DMS53 (cell line): ENCODE data around the gene PITHD1.
"Not testable (repeated sequence)": the region's sequence is repeated elsewhere in the genome, so short reads cannot be mapped to it uniquely, and the experiment has no call there.

Experiments used
- DNase-seq: peaks from one replicate; lab custom pipeline; 2025; lab: John Stamatoyannopoulos, UW

Gene PITHD1

DNA sequence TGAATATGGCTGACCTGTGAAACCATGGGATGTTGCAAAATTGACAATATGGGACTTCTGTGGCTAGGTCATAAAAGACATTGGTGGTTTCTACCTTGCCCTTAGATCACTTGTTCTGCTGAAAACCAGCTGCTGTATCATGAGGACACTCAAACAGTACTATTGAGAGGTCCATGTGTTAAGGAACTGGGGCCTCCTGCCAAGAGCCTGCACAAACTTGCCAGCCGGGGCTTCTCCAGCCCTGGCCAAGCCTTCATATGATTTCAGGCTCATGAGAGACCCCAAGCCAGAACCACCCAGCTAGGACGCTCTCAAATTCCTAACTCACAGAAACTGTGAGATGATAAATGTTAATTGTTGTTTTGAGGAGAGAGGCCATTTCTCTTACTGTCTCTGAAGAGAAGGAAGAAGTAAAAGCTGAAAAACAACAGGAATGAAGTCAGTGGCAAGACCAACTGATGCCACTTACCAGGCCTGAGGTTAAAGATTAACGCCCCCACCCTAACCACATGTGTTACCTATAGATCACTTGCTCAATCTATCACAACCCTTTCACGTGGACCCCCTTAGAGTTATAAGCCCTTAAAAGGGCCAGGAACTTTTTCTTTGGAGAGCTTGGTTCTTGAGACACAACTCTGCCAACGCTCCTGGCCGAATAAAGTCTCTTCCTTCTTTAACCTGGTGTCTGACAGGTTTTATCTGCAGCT, 3.9 kb upstream of the PITHD1 start:
- no peak for DNase-seq

DNA sequence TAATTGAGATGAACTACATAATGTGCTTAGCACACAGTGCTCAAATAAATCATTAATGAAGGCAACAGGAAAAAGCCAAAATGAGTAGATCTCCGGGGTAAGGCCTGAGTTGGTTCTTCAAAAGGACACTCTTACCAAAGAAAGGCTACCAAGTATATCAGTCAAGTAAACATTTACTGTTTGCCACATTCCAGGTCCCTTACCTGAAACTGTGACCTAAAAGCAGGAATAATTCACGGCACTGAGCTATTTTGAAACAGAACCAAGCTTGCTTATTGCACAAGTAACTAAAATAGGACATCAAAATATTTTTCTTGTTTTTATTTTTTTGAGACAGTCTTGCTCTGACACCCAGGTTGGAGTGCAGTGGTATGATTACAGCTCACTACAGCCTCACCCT, 2.0 kb upstream of the PITHD1 start:
- no peak for DNase-seq

DNA sequence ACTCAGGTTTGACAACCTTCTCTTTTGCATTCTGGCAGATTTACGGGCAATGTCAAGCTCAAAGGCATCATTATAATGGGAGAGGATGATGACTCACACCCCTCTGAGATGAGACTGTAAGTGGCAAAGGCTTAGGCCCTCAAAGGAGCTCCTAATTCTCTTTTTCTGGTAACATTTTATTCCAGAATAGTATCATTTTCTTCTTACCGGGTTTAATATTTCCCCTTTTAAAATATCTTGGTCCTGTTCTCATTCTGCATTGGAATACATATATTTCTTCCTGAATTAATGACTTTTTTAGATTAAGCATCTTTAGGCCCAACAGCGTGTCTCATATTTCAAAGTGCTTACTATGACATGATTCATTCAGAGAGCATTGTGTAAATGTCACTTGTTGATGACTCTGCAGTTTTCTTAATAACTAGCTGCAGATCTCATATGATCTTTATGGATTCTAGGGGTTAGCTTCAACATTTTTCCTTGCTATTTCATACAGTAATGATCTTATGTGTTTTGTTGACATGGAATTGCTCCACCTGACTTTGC, 1.7 kb downstream of the PITHD1 start:
- peak; percentile 82 for DNase-seq

DNA sequence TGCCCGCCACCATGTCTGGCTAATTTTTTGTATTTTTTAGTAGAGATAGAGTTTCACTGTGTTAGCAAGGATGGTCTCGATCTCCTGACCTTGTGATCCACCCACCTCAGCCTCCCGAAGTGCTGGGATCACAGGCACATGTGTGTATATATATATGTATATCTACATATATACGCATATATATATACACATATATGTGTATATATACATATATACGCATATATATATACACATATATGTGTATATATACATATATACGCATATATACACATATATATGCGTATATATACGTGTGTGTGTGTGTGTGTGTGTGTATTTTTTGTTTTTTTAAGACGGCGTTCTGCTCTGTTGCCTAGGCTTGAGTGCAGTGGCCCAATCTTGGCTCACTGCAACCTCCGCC, 4.9 kb downstream of the PITHD1 start:
- not testable (repeated sequence) for DNase-seq

DNA sequence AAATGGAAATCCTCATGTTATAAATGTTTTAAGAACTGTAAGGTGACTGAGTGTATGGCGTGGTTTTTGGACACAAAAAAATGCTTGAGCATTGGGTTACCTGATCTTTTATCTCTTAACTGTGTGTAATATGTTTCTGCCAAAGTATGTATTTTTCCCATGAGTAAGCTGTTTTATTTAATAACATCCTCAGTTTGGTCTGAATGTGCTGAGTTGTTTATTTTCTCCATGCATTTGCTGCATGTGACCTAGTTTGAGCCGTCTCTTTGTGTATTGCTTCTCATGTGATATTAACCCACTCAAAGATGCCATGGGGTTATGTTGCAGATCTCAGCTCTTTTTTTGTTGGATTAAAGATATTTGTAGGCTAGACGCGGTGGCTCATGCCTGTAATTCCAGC, 6.6 kb downstream of the PITHD1 start:
- DNase-seq: no peak

DNA sequence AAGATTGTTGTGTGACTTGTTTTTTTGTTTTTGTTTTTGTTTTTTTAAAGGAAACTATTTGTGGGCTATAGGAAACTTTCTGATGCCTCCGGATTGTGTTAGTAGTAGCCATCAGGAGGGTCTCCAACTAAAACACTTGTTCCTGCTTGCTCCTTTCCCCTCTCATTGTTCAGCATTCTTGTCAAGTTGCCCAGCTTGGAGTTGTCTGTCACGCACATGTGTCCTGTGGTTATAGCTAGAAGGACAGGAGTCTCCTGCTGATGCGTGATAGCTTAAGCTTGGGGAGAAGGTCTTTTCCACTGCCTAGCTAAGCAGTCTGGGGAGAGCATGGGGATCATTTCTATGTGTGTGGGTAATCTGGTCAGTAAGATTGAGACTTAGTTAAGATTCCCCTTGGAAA, 9.5 kb downstream of the PITHD1 start:
- DNase-seq: no peak

DNA sequence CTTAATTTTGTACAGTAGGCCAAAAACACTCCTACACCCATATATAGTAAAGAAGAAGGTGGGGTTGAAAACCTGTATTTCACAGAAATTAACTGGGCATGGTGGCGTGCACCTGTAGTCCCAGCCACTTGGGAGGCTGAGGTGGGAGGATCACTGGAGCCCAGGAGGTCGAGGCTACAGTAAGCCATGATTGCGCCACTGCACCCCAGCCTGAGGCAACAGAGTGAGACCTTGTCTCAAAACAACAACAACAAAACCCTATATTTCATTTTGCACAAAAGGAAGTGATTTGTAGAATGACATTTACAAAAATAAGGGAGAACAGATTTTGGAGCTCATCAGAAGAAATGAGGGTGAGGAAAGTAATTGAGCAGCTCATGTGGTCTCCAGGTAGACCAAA, 10.5 kb downstream of the PITHD1 start:
- no peak for DNase-seq

DNA sequence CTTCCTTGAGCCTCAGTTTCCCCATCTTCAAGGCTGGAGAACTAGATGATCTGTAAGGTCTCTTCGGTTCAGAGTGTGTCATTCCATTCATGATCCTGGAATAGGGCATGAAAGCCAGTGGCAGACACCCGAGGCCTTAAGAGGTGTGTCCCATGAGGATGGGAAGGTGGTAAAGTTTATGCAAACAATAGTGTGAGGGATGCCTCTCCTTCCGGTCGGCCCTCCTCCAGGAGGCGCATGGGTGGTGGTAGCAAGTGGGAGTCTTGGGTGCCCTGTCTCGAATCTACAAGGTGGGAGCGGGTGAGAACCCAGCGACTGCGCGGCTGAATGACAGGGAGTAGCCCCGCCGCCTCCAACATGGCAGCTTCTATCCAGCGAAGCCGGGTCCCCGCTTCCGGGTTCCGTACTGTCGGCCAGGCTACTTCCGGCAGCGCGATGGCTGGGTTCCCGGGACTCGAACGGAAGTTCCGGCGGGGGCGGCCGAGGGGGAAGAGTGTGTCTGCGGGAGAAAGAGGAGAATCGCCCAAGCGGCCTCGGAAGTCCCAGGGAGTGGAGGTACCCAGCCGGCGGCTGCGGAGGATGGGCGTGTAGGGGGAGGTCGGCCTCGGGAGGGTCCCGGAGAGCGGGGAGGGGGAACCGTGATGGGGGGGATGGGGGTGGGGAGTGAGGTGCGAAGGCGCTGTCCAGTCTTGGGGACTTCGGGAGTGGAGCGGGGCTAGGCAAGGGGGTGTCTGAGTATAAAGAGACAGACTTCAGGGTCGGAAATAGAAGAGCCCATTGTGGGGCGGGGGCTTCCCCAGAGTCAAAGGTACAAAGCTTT, 12.7 kb downstream of the PITHD1 start, which contains the start of gene LYPLA2:
Gene LYPLA2, plus strand, starts transcription at position 450 of the 820 bp plus-strand sequence. CDS start 1,538 bp downstream, outside the sequence.
- DNase-seq: peak; percentile 97

DNA sequence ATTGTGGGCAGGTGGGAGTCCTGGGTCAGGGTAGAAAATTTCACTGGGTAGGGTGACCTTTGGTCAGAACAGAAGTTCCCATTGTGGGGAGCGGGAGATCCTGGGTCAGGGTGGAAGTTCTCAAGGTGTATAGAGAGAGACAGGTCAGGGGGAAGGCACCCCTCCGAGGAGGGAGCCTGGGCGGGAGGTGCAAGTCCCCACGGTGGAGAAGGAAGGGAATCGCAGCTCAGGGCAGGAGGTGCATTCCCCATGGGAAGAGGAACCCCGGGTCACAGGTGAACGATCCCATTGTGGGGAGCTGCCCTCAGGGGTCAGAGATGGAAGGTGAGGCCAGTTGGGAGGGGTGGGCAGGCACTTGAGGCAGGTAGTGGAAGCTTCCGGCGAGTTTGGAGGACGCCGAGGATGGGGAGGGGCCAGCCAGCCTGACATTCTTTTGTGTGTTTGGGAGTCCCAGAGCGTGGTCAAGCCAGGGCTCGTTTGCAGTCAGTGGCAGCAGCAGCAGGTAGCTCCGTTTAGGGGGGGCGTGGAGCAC, 13.4 kb downstream of the PITHD1 start:
- DNase-seq: peak; percentile 75

DNA sequence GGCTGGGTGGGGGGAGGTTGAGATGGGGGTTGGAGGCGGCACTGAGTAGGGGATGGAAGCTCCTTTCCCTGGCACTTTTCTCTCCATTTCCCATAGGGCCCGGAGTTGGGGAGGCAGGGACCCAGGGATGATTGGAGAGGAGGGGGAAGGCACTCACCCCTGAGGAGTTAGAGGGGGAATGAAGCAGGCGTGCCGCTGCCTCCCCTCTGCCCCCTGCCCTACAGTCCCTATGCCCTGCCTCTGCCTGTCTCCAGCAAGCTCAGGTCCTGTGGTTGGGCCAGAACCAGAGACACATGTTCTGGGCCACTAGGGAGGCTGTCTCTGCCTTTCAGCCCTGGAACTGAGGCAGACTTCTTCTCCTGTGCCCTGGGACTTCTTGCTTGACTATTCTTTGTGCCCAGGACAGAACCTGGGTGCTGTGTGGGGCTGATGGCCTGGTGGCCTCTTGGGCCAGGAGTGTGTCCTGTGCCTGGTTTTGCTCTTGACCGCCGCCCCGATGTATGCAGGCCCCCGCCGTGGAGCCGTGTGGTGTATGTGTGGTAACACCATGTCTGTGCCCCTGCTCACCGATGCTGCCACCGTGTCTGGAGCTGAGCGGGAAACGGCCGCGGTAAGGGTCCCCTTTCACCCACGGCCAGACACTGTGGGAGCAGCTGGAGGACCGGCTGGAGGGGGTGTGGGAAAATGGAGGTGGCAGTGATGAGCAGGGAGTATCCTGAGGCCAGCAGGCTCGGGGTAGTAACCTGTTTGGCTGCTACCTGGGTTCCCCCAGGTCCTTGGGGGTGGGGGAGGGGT, 14.1 kb downstream of the PITHD1 start:
- peak; percentile 38 for DNase-seq

DNA sequence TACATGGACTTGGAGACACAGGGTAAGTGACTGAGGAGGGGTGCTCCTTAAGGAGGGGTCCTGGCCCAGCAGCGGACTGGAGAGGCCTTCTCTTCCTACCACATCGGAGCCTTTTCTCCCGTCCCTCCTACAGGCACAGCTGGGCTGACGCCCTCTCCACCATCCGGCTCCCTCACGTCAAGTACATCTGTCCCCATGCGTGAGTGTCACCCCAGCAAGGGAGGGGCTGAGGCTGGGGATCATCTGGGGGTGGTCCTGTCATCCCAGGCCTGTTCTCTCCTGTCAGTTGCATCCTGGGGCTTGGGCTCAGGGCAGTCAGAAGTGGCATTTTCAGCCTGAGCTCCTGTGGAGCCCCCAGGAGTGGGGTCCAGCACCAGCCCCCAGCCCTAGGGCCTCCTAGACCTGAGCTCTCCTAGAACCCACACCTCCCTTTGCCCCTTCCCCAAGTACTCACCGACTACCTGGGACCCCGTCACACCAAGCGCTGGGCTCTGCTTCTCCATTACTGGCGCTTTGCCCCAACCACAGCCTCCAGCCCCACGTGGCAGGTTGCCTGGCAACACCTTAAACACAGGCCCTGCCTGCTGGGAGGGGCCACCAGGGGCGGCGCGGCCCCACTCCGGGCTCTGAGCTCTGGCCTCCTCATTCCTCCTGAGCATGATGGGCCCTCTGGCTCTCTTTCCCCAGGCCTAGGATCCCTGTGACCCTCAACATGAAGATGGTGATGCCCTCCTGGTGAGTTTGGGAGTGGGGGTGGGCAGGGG, 15.0 kb downstream of the PITHD1 start:
- peak; percentile 92 for DNase-seq

DNA sequence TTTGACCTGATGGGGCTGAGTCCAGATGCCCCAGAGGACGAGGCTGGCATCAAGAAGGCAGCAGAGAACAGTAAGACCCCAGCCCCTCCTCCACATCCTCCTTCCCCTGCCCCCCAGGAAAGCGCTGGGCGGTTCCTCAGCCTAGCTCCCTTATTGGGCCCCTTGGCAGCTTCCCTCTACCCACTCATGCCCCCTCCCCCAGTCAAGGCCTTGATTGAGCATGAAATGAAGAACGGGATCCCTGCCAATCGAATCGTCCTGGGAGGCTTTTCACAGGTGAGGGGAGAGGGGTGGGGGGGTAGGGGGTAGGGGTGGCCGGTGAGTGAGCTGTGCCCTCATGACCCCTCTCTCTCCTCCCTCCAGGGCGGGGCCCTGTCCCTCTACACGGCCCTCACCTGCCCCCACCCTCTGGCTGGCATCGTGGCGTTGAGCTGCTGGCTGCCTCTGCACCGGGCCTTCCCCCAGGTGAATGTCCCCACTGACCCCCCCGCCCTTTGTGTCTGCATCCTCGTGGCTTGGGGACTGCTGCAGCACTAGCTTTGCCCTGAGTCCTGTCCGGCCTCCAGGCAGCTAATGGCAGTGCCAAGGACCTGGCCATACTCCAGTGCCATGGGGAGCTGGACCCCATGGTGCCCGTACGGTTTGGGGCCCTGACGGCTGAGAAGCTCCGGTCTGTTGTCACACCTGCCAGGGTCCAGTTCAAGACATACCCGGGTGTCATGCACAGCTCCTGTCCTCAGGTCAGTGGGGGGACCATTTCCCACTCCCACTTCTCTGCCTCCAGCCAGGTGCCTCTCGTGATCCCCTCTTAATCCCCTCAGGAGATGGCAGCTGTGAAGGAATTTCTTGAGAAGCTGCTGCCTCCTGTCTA, 15.9 kb downstream of the PITHD1 start:
- peak; percentile 22 for DNase-seq

DNA sequence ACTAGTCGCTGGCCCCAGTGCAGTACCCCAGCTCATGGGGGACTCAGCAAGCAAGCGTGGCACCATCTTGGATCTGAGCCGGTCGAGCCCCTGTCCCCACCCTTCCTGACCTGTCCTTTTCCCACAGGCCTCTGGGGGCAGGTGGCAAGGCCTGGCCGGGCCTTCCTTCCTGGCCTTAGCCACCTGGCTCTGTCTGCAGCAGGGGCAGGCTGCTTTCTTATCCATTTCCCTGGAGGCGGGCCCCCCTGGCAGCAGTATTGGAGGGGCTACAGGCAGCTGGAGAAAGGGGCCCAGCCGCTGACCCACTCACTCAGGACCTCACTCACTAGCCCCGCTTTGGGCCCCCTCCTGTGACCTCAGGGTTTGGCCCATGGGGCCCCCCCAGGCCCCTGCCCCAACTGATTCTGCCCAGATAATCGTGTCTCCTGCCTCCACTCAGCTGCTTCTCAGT, 16.5 kb downstream of the PITHD1 start:
- DNase-seq: peak; percentile 34

DNA sequence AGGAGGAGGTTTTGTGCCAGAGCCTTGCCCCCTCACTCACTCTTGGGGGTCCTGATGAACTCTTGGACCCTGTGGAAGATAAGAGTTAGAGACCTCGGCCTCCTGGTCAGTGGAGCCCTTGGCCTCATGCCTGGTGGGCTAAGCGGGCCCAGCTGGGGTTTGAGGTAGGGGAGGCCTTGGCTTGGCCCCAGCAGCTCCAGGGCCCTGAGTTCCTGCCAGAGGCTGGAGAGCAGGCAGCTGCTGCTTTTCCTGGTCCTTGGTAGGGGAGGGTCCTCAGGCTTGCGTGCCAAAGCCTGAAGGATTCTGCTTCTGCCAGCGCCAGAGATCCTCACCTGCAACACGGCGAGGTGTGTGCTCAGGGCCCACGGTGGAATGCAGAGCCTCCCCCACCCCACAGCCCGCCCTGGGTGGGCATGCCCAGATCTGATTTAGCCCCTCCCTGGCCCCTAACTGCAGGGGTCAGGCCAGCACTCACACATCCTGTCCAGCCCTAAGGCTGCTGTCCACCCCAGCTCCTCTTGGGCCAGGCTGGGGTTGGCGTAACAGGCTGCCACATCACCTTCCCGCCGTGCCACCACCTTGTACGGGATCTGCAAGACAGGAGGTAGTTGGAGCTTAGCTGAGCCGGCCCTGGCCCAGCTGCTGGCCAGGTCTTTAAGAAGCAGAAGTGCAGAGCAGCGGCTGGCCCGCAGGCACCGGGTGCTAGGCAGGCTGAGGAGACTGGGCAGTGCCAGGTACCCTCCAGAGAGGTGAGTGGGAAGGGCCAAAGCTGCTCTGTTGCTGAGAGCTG, 17.7 kb downstream of the PITHD1 start:
- no peak for DNase-seq

DNA sequence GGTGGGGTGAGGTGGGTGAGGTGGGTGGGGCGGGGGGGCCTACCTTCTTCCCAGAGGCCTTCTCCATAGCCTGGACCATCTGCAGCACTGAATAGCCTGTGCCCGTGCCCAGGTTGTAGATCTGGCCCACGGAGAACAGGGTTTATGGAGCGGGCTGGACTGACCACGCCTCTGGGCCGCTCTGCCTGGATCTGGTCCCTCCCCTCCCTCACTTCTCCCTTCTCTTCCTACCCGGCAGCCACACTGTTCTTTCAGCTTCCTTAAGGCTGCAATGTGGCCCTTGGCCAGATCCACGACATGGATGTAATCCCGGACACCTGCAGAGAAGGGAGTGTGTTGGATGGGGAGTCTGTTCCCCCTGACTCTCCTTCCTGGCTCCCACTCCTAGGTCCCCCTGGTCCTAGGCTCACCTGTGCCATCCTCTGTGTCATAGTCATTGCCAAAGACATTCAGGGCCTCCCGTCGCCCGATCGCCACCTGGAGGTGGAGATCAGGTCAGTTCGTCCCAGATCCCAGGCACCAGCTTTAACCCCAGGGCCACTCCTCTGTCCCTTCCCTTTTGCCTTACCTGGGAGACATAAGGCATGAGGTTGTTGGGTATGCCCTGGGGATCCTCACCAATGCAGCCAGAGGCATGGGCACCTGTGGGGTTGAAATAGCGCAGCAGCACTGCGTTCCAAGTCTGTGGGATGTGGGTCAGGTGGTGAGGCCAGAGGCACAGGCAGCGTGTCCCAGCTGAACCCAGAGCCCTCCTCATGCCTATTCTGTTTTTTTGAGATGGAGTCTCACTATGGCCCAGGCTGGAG, 18.5 kb downstream of the PITHD1 start:
- DNase-seq: peak; percentile 55

DNA sequence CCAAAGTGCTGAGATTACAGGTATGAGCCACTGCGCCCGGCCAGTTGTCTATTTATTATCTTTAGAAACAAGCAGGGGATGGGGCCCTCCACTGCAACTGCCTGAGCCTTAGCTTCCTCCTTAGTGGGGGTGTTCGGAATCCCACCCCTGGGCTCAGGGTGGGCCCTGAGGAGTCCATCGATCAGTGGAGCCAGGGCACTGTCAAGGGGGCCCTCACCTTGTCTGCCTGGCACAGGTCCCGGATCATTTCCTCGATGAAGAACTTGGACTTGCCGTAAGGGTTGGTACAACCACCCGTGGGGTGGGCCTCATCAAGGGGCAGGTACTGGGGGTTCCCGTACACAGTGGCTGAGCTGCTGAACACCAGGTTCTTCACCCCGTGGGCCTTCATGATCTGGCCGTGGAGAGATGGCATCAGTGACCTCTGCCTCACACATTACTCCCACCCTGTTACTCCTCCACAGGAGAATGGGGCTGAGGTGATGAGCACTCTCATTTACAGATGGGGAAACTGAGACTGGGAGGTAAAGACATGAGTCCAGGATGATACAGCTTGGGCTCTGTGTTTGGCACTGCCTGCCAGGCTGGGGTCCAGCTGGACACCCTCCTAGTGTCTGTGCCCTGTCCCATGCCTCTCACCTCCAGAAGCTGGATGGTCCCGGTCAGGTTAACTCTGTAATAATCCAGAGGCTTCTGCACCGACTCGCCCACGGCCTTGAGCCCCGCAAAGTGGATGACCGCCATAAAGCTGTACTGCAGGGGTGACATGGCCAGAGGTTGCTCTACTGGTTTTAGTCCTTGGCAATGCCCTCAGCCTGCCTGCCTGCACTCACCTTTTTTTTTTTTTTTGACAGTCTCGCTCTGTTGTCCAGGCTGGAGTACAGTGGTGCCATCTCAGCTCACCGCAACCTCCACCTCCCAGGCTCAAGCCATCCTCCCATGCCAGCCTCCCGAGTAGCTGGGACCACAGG, 19.5 kb downstream of the PITHD1 start:
- no peak for DNase-seq

DNA sequence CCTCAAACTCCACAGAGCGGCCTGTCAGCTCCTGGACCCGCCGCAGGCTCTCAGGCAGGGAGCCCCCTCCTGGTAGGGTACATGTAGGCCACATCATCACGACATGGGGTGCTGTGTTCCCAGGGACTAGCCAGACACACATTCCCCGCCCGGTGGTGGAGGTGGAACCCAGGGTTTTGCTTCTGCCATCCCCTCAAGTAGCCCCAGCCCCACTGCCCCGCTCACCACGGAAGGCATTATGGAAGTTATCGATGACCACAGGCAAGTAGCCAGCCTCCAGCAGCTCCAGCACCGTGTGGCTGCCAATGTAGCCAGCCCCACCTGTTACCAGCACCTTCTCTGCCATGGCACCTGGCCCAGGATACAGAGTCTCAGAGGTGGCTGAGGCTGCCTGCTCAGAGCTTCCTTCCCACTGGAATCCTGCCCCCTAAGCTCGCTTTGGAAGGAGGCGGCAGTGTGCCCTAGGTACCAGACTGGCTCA, 20.5 kb downstream of the PITHD1 start:
- DNase-seq: no peak
